Activated CD4-positive, alpha-beta T cell treated with anti-CD3 and anti-CD28 coated beads, Interleukin-2, Interleukin-4, amounts not matched to agents 100 ng/mL and 50 ng/mL, durations not matched to agents 16 hours and 8 hours (primary cell): Measurements from ENCODE around the gene ALDH16A1.

ENCODE experiments used
- DNase-seq: peaks from one replicate; pipeline ENCODE4 v3.0.0-alpha.2; 2020; ENCODE audit warnings: low spot score

ALDH16A1 gene

DNA sequence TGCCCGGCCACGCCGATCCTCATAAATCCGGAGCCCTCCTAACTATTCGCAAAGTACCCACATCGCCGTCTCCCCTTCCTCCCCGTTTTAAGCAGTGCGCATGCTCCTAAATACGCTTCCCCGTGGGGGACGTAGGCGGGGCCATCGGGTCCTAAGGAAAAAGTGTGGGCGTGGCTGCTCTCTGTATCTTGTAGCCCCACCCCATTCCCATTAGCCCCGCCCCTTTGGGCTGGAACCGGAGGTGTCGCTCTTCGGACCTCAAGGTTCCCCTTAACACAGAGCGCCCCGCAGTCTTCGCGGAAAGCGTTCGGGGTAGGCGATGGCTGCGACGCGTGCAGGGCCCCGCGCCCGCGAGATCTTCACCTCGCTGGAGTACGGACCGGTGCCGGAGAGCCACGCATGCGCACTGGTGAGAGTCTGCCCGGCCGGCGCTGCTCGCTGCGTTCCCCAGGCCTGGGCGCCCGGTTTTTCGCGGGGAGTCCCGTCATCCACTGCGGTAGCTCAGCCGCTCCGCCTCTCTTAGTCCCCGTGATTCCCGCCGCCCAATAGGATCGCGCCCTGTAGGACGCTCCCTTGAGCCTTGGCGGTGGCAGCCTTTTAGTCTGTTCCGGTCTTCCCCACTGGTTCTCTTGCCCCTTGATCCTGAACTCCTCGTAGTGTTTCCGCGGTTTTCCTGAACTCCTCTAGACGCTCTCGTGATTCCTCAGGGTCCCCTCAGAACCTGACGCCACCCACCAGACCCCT, at the start of gene ALDH16A1:
Gene ALDH16A1, plus strand, starts transcription at position 213 of the 744 bp plus-strand sequence. Its CDS starts 107 bp downstream, at position 320.
- peak; percentile 98 for DNase-seq

DNA sequence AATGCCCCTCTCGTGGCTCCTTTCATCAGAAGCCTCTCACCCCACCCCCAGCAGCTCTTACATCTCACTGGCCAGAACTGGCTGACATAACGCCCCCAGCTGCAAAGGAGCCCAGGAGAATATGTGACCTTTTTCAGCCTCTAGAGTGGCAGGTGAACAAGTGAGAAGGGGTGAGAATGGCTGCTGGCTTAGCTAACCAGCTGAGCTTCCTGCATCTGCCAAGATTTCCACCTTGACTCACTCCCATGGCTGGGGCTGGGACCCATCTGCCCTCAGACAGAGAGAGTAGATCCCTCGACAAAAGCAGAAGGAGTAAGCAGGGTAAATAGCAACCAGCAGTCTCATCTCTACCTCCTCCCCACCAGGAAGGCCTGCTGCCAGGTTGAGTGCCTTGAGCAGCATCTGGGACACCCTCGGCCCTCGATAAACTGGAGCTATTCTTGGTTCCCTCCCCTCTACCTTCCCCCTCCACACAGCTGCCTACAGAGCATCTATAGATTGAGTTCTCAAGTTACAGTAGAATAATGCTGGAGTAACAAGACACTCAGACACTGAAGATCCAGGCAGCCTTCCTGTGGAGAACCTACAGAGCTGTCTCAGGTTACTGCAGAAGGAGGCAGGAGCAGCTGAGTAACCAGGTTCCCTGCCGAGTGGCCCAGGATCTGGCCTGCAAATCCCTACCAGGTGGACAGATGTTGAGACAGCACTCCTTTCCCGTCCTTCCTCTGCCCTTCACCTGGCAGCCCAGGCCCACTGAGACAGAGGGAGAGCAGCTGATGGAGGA, 49.4 kb upstream of the ALDH16A1 start:
- no peak for DNase-seq

DNA sequence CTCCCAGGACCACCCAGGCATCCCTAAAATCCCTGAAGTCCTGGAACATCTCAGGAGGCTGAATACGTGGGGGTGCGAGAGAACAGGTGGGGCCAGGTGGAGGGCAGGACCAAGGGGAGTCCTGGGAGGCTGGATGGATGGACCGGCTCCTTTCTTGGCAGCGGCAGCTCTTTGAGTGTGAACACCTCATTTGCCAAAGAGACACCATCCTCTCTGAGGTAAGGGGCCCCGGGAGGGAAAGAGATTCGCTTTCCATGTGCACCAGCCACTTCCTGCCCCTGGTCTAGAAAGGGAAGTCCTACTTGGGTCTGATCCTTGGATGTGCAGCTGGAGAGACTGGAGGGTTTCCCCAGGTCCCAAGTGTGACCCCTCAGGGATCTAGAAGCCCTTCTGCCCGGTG, 45.9 kb upstream of the ALDH16A1 start:
- no peak for DNase-seq

DNA sequence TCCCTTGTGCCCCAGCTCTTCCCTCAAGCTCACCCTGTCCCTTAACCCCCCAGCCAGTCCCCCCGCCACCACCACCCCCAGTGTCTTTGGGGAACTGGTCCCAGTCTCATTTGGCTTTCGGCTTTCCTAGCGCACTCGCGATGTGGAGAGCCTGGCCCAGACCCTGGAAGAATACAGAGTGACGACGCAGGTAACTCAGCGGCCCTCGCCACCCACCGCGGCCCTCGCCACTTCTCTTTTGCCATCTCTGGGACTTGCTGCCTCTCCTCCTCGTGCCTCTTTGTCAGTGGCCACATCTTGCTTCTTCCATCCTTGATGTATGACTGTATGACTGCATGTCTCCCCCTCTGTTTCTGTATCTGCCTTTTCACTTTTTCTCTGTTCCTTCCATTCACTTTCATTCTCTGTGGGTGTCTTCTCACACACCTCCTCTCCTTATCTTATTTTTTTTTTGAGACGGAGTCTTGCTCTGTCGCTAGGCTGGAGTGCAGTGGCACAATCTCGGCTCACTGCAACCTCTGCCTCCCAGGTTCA, 45.5 kb upstream of the ALDH16A1 start:
- DNase-seq, result no peak

DNA sequence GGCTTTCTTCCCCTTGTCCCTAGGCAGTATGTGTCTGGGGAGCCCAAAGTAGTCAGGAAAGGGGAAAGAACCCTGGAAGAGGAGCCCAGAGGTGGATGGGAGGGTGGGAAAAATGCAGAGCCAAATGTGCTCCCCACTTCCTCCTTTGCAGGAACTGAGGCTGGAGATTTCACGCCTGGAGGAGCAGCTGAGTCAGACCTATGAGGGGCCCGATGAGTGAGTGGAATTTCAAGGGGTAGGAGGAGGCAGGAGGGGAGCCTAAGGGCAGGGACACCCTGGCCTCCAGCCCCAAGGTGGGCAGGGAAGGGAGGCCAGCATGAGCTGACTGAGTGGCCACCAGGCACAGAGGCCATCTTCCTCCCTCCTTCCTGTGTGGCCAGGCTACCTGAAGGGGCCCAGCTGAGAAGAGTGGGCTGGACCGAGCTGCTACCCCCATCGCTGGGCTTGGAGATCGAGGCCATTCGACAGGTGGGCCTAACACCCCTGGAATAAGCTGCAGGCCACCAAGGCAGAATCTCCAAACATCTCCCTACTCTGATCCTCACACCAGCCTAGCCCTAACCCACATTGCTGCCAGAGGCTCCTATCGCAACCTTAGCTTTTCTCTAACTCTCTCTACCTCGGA, 44.1 kb upstream of the ALDH16A1 start:
- DNase-seq, result no peak

DNA sequence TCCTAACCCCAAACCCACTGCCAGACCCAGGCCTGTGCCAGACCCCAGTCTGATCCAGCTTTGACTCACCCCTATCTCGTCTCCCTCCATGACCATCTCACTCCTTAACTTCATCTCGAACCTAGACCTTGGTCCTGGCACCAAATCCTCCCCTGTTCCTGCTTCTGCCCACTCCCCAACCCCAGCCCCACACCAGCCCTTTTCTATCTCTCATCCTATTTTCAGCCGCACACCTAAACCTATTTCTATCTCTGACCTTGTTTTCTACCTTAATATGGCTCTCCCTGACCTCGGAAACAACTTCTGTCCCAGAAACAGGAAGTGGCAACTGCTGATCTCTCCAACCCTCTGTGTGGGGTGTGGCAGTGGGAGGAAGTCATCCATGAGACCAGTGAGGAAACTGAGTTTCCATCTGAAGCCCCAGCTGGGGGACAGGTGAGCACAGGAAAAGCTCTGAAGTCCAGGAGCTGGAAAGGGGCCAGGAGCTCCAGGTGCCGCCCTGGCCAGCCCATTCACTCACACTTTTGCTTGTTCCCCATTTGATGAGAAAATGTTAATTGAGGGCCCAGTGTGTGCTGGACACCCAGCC, 43.5 kb upstream of the ALDH16A1 start:
- DNase-seq, result peak; percentile 30

DNA sequence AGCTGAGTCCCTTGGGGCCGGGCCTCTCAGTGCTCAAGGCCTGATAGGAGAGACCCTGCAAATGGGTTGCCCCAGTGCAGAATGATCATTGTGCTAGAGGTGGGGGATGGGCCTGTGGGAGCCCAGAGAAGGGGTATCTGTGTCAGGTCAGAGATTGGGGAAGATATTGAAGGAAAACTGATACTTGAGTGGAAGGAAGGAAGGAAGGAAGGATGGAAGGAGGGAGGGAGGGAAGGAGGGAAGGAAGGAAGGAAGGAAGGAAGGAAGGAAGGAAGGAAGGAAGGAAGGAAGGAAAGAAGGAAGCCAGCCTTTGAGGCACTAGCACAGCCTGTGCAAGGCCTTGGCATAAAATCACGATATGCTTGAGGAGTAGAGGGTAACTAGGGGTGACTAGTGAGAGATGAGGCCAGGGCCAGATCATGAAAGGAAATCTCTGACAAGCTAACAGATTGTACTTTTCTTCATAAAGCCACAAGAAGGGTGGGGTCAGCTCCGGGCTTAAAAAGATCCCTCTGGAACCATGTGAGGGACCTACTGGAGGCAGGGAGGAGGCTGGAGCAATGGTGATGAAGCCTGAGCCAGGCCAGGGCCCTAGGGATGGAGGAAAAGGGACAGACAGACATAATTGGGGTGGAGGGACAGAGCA, 41.2 kb upstream of the ALDH16A1 start:
- DNase-seq, result no peak

DNA sequence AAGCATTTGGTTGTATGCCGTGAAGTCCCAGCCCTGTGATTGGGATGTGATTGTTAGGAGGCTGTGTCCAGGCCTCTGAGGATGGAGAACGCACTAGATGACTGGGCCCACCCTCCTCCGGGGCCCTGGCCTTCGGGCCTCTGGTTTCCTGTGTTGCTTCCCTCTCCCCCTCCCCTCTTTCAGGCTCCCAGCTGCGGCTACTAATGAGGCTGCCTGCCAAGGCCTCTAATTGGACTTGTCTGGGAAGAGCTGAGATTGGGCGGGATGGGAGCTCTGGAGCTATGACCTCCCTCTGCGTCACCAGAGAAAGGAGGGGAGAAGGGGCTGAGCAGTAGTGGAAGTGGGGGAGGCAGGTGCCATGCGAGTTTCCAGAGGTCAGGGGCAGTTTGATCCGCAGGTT, 39.7 kb upstream of the ALDH16A1 start:
- DNase-seq, result no peak

DNA sequence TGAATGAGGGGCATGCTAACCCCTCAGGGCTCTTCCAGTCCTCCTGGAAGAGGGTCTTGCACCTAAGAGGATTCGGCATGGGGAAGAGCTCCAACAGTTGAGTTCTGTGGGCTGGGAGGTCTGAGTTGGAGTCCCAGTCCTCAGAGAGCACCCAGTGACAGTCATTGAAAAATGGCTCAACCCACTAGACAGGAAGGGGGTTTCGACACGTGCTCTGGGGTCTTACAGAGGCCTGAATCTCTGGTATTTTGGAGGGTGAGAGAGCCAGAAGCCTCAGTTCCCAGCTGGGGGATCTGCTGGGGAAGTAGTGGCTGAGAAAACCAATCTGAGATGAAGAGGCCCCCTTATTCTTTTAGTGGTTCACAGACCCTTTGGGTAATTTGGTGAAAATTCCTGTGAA, 38.8 kb upstream of the ALDH16A1 start:
- no peak for DNase-seq

DNA sequence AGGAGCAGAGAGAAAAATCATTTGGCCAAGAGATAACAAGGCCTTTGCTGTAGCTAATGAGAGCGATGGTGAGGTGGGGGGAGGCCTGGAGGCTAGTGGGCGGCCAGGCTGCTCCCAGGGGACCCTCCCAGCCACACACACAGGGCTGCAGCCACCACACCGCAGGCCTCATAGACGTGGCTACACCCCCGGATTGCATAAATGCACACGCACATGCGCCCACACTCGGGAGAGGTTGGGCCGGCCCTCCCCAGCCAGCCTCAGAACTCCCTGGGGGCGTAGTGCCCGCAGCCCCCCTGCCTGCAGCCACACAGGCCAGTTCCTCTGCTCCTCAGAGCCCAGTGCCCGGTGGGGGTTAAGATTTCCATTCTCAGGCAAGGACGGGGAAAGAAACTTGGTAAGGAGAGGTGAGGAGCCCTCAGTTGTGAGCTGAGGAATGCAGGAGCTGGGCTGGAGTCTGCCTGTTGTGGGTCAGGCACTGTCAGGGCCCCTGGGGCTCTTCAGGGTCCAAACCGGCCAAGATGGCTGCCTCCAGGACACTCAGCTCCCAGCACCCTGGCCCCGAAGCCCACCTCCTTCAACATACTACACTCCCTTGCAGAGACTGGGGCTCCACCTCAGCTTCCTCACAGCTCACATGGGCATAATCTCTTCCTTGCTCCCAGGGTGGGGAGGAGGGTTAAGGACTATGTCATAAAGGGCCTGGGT, 37.8 kb upstream of the ALDH16A1 start:
- no peak for DNase-seq

DNA sequence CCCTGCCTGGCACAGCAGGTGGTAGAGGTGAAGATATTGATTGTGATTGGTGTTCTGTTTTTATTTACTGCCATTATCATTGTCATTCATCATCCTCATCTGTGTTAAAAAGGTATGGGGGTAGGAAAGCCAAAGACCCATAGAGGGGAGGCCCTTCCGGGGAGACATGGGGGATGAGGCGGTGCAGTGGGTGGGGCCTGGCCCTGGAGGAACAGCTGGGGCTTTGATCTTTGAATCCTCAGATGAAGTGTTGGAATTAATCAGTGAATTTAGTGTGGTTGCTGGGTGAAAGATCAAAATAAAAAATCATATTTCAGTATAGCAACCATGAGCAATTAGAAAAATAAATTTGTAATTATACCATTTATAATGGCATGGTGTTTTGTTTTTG, 37.2 kb upstream of the ALDH16A1 start:
- DNase-seq, result no peak

DNA sequence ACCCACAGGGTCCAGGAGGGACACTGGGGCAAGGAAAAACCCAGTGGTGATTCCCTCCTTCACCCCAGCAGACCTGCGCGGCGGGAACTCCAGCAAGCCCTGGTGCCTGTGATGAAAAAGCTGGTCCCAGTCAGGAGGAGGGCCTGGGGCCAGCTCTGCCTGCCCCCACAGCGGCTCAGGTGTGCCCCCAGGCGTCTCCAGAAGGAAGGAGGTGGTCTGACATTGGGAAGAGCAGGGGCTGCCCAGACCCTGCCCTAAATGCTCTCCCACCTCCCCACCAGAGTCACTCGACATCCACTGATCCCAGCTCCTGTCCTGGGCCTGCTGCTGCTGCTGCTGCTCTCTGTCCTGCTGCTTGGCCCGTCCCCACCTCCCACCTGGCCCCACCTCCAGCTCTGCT, 35.9 kb upstream of the ALDH16A1 start:
- no peak for DNase-seq

DNA sequence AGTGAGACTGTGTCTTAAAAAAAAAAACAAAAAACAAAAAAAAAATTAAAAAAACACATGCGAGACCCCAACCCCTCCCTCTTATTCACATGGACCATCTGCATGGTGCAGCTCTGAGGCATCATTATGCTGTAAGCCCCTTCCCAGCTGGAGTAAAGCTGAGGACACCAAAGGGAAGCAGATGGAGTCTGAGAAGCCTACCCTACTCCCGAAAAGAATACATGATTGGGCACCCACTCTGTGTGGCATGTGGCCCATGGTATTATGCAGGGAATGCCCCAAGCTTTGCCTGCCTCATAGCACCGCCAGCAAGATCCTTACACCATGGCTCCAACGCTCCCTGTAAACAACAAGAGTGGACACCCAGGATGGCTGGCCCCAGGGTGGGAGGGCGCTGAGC, 34.5 kb upstream of the ALDH16A1 start:
- DNase-seq, result no peak

DNA sequence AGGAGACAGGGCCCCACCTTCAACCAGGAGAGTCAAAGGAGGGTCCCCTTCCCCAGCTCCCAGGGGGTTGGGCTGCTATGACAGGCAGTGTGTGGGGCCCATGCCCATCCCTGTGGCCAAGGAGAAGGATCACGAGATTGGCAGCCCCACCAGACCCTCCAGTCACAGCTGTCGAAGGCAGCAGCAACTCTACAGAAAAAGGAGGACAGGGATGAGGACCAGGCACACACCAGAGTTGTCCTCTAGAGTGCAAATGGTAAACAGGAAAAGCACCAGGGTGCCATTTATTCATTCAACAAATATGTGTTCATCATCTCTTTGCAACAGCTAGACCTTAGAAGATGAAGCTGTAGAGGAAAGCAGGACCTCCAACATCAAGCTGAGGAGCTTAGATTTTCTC, 33.9 kb upstream of the ALDH16A1 start:
- no peak for DNase-seq

DNA sequence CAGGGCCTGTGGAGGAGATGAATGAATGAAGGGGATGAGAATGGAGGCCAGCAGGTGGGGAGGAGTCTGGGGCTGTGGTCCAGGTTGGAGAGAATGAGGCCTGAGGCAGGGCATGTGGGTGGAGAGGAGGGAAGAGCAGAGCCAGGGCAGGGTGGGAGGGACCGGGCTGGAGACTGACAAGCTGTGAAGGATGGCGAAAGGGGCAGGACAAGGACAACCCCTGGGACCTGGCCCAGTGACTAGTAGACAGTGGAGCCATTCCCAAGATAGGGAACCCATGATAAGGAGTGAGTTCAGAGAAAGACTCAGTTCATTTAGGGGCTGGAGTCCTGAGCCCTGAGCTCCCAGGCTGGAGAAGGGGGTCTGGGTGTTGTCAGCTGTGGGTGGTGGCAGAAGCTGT, 32.8 kb upstream of the ALDH16A1 start:
- no peak for DNase-seq

DNA sequence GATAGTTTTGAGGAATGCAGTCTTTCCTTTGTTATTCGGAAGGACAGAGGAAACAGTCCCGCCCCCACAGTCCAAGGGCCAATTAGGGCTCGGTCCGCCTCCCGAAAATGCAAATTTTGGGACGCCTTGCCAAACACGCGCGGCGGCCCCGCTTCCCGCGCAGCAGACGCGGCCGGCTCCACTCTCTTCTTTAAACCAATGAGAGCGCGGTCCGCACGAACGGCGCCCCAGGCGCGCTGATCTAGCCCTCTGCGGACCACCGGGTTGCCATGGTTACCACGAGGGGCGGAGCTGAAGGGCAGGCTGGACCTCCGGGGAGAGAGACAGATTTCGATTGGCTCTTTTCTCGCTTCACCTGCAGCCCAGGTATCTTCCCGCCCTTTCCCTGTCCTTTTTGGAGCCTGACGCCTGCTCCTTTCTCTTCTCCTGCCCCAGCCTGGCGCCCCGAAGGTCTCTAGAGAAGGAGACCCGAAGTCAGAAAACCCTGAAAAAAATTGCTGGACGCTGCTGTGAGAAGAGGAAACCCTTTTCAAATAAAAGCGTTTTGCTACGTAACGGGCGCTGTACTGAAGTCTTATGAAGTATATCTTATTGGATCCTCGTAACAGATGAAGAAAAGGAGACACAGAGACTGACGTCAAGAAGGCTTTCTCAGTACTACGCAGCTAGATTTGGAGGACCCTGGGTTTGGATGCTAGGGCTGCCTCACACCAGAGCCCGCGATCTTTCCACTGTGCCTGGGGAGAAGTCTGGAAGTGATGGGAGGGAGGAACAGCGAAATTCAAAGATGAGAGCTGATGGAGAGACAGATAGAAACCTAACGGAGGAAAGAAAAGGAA, 31.8 kb upstream of the ALDH16A1 start:
- DNase-seq, result no peak

DNA sequence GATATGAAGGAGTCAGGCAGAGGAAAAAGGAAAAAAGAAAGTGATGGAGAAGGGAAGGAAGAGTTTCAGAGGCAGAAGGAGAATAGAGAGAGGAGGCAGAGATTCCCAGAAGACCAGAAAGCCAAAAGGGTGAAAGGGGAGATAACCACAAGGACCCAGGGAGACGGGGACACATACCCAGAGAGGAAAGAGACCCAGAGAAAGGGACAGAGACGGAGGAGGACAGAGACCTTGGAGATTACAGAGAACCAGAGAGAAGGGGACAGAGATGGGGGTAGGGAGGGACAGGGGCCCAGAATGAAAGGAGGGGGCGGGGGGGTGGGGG, 31.2 kb upstream of the ALDH16A1 start:
- DNase-seq, result no peak

DNA sequence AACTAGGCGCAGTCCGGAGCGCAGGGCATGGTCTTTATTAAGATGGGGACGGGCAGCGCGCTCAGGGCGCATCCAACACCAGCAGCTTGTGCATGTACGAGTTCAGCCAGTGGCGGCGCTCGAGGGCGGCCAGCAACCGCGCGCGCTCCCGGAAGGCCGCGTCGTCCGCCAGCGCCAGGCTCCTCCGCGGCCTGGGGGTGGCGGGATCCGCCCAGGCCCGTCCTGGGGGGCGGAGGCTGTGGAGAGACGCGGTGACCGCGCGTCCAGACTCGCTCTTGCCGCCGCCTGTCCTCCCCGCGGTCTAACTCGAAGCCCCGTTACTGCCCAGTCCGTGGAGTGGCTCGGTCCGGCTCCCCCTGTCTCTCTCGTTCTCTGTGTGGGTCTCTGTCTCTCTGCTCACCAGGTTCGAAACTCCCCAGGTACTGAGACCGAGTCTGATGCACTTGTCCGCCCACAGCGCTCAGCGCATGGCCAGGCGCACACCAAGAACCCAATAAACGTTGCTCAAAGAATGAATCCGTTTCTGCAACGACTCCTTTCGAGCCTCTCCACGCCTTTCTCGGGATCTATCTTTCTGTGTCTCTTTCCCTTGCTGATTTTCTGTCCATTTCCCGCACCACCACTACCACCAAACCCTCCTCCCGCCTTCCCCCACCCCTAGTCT, 30.5 kb upstream of the ALDH16A1 start:
- no peak for DNase-seq

DNA sequence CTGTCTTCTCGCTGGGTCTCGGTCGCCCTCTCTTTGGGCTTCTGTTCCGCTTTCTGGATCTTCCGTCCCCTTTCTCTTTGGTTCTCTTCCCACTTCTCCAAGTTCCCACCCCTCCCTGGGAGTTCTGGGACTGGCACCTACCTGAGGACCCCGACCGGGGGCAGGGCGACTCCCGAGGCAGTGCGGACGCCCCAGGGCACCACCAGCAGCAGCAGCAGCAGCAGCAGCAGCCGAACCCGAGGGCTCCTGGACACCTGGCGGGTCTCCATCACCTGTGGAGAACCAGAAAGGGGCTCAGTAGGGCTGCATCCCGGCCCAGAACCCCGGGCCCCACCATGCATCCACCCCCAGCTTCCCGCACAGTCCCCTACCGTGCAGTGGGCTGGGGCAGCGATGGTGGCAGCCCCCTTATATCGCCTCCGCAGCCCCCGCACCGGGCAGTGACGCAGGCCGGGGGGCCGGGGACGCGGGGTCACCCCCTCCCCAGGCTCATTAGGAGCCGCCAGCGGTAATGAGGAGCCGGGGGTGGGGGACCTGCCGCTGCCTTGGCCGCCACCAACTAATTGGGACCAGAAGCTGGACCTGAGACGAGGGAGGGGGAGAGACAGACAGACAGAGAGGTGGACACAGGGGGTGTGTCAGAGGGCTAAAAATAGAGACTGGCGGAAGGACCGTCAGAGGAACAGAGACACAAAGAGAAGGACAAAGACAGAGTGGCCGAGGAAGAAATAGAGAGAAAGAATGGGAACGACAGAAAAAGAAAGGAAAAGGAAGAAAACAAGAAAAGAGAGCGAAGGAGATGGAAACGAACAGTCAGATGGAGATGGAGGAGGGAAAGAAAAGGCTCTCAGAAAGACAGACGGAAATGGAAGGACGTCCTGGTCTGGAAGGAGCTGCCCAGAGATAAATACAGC, 29.7 kb upstream of the ALDH16A1 start, which contains the start of gene PTH2:
Gene PTH2, minus strand, starts transcription at position 371 of the 914 bp plus-strand sequence. Its CDS starts 102 bp downstream, at position 269.
- DNase-seq, result no peak
